ENCODE data around the gene C19orf25.
"Not testable (repeated sequence)": the region's sequence is repeated elsewhere in the genome, so short reads cannot be mapped to it uniquely, and the experiment has no call there.

The C19orf25 gene

GRCh38 chr19:1511318-1512317, 32.6 kb upstream of the C19orf25 start:
- no peak for DNase-seq

- no peak for DNase-seq
Measured at GRCh38 chr19:1510807-1511206, 31.8 kb upstream of the C19orf25 start.

- no peak for DNase-seq
Measured at GRCh38 chr19:1510442-1510806, 31.4 kb upstream of the C19orf25 start.

DNA sequence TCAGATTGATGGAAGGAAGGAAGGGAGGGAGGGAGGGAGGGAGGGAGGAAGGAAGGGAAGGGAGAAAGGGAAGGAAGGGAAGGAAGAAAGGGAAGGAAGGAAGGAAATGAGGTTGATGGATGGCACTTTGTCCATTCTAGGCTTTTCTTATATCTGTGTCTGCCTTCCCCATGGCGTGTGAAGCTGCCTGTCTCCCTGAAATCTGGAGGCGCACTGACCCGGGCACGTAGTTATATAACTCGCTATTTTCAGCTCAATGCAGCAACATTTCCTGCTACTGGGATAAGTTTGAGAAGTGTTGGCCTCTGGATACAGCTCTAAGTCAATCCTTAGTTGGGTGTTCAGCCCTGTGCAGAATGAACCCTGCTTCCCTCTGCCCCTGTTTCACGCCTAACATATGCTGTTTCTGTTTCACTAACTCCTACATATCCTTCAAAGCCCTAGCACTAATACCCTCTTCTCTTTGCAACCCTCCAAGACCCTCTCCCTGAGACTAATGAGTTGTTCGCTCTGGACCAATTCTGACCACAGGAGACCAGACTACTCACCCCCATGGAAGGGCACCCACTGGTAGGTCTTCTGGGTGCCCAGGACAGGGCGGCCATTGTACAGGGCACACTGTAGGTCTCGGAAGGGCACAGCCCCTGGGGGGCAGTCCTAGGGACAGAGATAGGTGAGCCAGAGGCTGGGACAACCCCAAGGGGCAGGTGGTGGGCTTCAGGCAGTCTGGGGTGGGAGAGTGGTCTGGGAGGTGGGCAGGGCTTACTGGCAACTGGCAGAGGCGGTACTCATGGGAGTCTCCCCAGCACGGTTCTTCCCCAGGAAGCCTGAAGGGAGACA, 30.8 kb upstream of the C19orf25 start:
- no peak for DNase-seq

DNA sequence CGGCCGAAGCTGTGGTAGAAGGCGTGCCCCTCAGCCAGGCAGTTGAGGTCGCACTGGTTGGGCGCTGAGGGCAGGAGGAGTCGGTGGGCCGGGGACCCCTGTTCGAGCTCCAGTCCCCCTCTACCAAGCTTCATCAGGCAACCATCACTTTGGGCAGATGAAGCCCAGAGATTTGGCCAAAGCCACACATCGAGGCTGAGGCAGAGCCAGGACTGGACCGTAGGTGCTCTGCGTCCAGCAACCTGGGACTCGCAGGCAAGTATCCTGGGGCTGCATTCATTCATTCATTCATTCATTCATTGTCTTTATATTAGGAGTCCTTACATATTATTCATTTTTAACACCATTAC, 29.5 kb upstream of the C19orf25 start:
- DNase-seq, result no peak

DNA sequence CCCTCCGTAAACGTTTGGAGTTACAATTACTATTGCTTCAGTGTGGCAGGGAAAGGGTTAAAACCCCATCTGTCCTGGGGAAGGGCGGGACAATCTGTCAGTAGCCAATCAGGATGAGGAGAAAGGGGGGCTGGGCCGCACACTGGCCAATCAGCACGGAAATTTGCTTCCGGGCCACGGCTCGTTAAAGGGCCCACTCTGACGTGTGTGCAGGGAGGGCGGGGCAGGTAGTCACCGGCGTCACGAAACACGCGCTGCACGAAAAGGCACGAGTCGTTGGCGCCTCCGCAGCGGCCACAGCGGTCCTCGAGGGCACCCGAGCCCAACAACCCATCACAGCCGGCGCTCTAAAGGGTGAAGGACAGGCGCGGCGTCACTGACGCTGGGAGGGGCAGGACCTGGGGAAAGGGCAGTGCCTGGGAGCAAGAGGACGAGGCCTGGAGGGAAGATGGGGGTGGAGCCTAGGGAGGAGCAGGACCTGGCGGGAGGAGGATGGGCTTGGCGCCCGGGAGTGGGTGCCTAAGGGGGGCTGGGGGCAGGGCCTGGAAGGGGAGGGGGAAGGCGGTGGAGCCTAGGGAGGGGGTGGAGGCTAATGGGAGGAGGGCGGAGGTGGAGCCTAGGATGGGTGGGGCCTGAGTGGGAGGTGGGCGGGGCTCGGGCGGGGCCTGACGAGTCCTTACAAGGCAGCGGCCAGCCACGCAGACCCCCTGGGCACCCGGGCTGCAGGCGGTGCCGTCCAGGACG, 28.9 kb upstream of the C19orf25 start:
- peak; percentile 95 for DNase-seq

- no peak for DNase-seq
Measured at GRCh38 chr19:1507192-1507660, 28.2 kb upstream of the C19orf25 start.

DNA sequence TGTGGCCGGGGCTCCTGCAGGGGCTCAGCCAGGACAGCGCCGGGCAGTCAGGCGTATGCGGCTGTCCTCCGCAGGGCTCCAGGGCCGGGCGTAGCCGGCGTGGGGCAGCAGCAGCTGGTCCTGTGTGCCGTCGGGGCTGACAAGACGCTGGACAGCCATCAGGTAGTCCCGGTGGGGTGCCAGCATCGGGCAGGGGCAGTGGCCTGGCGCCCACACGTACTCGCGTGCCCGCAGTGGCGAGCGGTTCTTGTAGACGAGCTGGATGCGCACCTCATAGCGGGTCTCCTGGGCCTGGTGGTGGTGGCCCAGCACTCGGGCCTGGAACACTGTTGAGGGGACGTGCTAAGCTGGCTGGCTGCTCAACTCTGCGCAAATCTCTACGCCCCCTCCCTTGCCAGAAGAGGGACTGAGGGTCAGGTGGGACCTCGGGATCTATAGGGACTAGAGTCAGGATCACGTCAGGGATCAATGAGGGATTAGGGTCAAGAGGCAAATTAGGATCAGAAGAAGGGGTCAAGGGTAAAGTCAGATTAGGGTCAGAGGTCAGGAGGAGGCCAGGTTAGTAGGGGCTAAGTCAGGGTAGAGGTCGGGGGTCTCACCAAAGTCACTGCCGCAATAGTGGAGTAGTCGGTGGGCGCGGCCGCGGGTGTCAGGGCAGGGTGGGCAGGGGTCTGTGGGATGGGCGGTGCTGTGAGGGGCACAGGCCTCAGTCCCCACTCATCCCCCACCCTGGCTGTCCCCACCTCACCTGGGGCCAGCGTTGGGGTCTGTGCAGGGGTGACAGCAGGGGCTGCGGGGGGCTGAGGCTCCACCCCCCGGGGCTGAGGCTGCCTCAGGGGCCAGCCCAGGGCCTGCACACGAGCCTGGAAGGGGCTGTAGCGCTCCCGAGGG, 27.2 kb upstream of the C19orf25 start:
- no peak for DNase-seq

- no peak for DNase-seq
Measured at GRCh38 chr19:1505012-1505411, 26.0 kb upstream of the C19orf25 start.

- DNase-seq, result no peak
Measured at GRCh38 chr19:1503925-1504773, 25.1 kb upstream of the C19orf25 start.

DNA sequence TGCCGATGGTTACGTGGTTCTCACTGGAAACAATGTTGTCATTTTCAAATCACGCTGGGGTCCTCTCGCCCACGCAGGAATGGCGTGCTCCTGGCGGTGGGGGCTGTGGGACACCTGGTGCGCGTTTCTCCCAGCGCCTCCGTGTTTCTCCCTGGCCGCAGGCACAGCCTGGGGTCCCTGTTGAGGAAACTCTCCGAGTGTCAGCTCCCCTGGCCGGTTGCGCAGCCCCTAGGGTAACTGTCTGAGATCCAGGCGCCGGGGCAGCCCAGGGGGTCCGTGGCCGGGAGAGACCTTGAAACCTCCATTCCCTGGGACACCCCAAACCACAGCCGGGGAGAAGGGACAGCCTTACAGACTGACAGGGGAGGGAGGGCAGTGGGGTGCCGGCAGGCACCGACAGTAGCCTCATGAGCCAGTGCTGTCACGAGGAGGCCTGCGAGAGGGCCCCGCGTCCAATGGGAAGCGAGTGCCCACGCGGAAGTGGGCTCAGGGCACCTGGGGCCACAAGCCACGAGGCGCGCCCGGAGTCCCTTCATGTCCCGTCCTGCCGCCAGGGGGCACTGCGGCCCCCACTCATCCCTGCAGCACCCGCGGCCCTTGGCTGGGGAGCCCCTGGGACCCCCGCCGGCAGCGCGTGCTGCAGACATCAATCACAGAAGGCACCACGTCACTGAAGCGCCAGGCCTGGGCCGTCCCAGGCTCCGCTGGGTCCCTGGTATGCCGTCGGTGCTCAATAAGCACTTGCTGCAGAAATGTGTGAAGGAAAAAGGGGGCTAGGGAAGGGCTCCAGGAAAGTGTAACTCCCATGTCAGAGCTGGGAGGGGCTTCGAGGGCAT, 24.3 kb upstream of the C19orf25 start:
- peak; percentile 40 for DNase-seq

DNA sequence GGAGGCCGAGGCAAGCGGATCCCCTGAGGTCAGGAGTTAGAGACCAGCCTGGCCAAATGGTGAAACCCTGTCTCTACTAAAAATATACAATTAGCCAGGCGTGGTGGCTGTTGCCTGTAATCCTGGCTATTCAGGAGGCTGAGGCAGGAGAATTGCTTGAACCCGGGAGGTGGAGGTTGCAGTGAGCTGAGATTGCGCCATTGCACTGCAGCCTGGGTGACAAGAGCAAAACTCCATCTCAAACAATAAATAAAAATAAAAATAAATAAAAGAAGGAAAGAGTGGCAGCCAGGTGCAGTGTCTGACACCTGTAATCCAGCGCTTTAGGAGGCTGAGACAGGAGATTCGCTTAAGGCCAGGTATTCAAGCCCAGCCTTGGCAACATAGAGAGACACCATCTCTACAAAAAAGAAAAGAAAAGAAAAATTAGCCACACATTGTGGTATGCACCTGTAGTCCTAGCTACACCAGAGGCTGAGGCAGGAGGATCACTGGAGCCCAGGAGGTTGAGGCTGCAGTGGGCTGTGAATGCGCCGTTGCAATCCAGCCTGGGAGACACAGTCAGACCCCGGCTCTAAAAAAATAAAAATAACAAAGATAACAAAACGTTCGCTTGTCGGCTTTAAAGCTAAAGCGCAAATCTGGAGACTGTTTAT, 23.5 kb upstream of the C19orf25 start:
- DNase-seq, result no peak

GRCh38 chr19:1501200-1501595, 22.2 kb upstream of the C19orf25 start:
- no peak for DNase-seq

DNA sequence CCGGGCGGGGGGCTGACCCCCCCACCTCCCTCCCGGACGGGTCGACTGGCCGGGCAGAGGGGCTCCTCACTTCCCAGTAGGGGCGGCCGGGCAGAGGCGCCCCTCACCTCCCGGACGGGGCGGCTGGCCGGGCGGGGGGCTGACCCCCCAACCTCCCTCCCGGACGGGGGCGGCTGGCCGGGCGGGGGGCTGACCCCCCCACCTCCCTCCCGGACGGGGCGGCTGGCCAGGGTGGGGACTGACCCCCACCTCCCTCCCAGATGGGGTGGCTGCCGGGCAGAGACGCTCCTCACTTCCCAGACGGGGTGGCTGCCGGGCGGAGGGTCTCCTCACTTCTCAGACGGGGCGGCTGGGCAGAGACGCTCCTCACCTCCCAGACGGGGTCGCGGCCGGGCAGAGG, 20.2 kb upstream of the C19orf25 start:
- not testable (repeated sequence) for DNase-seq

DNA sequence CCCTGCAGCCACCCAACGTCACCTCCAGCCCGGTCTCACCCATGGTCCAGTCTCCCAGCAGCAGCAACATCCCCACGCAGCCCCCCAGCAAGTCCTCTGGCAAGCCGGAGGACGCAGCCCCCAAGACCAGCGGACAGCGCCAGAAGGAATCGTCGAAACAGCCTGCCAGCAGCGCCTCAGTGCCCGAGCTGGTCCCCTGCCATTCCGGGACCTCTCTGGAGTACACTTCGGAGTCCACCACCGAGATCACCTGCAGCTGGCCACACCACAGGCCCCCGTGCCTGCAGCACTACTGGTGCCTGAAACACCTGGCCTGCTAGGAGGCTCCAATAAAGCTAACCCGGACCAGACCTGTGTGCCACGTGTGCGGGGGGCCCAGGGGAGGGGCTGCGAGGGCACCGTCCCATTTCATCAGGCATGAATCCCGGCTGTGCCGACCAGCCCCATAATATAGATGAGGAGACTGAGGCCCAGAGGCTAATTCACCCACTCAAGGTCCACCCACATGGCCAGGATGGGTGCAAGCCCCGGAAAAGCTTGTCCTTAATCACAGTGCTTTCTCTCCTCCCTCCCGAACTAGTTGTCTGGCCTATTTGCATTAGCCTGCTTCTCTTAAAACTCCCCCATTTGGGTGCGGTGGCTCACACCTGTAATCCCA, 18.7 kb upstream of the C19orf25 start:
- DNase-seq, result no peak

DNA sequence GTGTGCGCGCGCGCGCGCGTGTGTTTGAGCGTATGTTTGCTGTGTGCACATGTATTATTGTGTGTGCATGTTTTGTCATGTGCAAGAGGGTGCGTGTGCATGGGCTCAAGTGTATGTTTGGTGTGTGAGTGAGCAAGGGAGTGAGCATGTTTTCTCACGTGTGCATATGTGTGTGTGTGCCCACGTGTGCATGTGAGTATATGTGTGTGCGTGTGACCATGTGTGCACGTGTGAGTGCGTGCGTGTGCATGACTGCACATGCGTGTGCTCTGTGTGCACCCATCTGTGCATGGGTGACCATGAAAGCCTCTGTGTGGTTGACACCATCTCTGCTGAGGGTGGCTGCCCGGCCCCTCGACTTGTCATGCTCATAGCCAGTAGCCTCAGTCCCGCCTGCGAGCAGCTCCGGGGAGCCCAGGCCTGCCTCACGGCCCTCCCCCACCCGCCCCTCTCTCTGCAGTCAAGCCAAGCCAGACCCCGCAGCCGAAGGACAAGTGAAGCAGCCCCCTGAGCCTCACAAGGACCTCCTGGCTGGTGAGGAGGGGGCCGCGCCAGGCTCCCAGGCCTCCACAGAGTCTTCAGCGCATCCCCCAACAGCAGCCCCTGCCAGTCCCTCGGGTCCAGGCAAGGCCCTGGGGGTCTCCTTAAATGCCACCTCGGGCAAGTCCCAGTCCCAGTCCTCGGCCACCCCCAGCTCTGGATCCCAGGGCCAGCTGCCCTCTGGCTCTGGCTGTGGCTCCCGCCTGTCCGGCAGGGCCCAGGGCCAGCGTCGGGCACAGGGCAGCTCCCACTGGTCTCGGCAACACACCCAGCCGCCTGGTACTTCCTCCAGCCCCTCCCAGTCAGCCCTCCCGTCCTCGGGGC, 17.9 kb upstream of the C19orf25 start:
- no peak for DNase-seq

DNA sequence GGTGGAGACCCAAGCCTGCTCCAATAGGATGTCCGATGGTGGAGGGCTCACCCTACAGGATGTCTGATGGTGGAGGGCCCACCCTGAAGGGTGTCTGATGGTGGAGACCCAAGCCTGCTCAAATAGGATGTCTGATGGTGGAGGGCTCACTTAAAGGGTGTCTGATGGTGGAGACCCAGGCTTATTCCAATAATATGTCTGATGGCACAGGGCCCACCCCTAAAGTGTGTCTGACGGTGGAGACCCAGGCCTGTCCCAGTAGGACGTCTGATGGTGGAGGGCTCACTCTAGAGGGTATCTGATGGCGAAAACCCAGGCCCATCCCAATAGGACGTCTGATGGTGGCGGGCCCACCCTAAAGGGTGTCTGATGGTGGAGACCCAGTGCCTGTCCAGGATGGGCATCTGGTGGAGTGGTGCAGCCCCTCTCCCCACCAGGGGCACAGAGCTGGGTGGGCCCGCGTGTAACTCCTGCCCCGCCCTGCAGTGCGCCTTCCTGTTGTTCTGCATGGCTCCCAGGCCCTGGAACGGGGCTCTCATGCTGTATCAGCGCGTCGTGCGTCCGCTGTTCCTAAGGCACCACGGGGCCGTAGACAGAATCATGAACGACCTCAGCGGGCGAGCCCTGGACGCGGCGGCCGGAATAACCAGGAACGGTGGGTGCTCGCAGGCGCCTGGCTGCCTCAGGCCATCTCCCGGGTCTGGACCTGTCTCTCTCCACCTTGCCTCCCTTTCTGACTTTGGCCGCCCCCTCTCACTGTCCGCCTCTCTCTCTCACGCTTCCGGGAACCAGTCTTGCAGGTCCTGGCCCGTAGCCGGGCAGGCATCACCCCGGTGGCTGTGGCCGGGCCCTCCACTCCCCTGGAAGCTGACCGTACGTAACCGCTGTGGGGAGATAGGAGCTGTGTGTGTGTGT, 17.0 kb upstream of the C19orf25 start:
- no peak for DNase-seq

Data from GDM1 (cell line).